GM23338 (cell line): ENCODE data around the gene RTEL1. TPM values are rescaled to one million over a fixed set of nuclear protein-coding genes. Genes with fewer than 3 reads are reported as not detected.

Experiments
- ATAC-seq: fragments of 200-7000 bp; cut with Tn5 transposase; 3 replicates; pipeline ENCODE4 v1.9.1; 2020
- DNase-seq: peaks from one replicate; pipeline ENCODE4 v3.0.0-alpha.2; 2015; ENCODE audit warnings: low spot score
- H2AFZ ChIP-seq: fragments of 200-600 bp; sonication (generic); 2 replicates; pipeline ENCODE4 v1.8.0; 2016; ENCODE audit warnings: antibody characterized with exemption, mild to moderate bottlenecking, moderate library complexity
- H3F3A ChIP-seq: fragments of 200-600 bp; sonication (generic); replicated peaks from 2 replicates; pipeline ENCODE4 v1.8.0; 2017; ENCODE audit warnings: antibody characterized with exemption, mixed run types, low read depth
- H3K27ac ChIP-seq: fragments of 200-600 bp; sonication (generic); 2 replicates; pipeline ENCODE4 v1.6.1; 2016; ENCODE audit warnings: low read depth
- H3K27me3 ChIP-seq: fragments of 200-600 bp; sonication (generic); 2 replicates; pipeline ENCODE4 v1.8.0; 2016; ENCODE audit warnings: mild to moderate bottlenecking, mixed run types, moderate library complexity; ENCODE audit not compliant: insufficient read depth
- H3K36me3 ChIP-seq: fragments of 200-600 bp; sonication (generic); 2 replicates; pipeline ENCODE4 v1.8.0; 2016; ENCODE audit warnings: mild to moderate bottlenecking; ENCODE audit not compliant: insufficient read depth
- H3K4me1 ChIP-seq: fragments of 200-600 bp; sonication (generic); 2 replicates; pipeline ENCODE4 v1.8.0; 2016; ENCODE audit warnings: mild to moderate bottlenecking, moderate library complexity; ENCODE audit not compliant: insufficient read depth
- H3K4me2 ChIP-seq: fragments of 200-600 bp; sonication (generic); 2 replicates; pipeline ENCODE4 v1.7.1; 2017; ENCODE audit warnings: mixed run types
- H3K4me3 ChIP-seq: fragments of 200-600 bp; sonication (generic); 2 replicates; pipeline ENCODE4 v1.6.1; 2016; ENCODE audit warnings: mixed run types
- H3K79me2 ChIP-seq: fragments of 200-600 bp; sonication (generic); replicated peaks from 2 replicates; pipeline ENCODE4 v1.8.0; 2017; ENCODE audit warnings: mild to moderate bottlenecking; ENCODE audit not compliant: insufficient read depth
- H3K9me2 ChIP-seq: fragments of 200-600 bp; sonication (generic); 2 replicates; pipeline ENCODE4 v1.8.0; 2017; ENCODE audit not compliant: insufficient read depth
- H4K20me1 ChIP-seq: fragments of 200-600 bp; sonication (generic); replicated peaks from 2 replicates; pipeline ENCODE4 v1.8.0; 2017; ENCODE audit warnings: mild to moderate bottlenecking; ENCODE audit not compliant: insufficient read depth
- H3K27ac Mint-ChIP-seq: 2 replicates; pipeline ENCODE4 v1.8.0; 2020; ENCODE audit warnings: inconsistent platforms, mild to moderate bottlenecking, moderate library complexity, mixed read lengths
- H3K27me3 Mint-ChIP-seq: 3 replicates; pipeline ENCODE4 v1.8.0; 2022; ENCODE audit warnings: low read depth, mild to moderate bottlenecking, moderate library complexity, mixed read lengths, inconsistent platforms; ENCODE audit not compliant: insufficient read depth, poor library complexity
- H3K36me3 Mint-ChIP-seq: 3 replicates; pipeline ENCODE4 v1.8.0; 2021; ENCODE audit warnings: low read depth, mild to moderate bottlenecking, inconsistent platforms, moderate library complexity, mixed read lengths
- H3K4me1 Mint-ChIP-seq: 3 replicates; pipeline ENCODE4 v1.8.0; 2020; ENCODE audit warnings: mild to moderate bottlenecking, inconsistent platforms, mixed read lengths
- H3K4me3 Mint-ChIP-seq: 3 replicates; pipeline ENCODE4 v1.8.0; 2021; ENCODE audit warnings: moderate library complexity, mild to moderate bottlenecking, inconsistent platforms, mixed read lengths
- H3K9me3 Mint-ChIP-seq: 3 replicates; pipeline ENCODE4 v1.8.0; 2020; ENCODE audit warnings: moderate library complexity, mild to moderate bottlenecking, inconsistent platforms, mixed read lengths
- CREB1 ChIP-seq: fragments of 250-450 bp; sonication (Bioruptor Pico); IDR thresholded peaks from 2 replicates; pipeline ENCODE4 v1.5.0; 2020; ENCODE audit warnings: low read depth, mild to moderate bottlenecking, moderate library complexity
- JUNB ChIP-seq: IDR thresholded peaks from one replicate; pipeline ENCODE4 v1.6.1; 2016; ENCODE audit warnings: antibody characterized with exemption; ENCODE audit not compliant: unreplicated experiment
- NANOG ChIP-seq: IDR thresholded peaks from 2 replicates; pipeline ENCODE4 v1.6.1; 2016; ENCODE audit warnings: antibody characterized with exemption, borderline replicate concordance
- POLR2AphosphoS5 ChIP-seq: IDR thresholded peaks from 2 replicates; pipeline ENCODE4 v1.6.1; 2016; ENCODE audit warnings: antibody characterized with exemption, low read depth
- STAT1 ChIP-seq: IDR thresholded peaks from one replicate; pipeline ENCODE4 v1.6.1; 2016; ENCODE audit warnings: antibody characterized with exemption; ENCODE audit not compliant: unreplicated experiment
- ZNF114 ChIP-seq: fragments of 250-450 bp; sonication (Bioruptor Pico); IDR thresholded peaks from 2 replicates; pipeline ENCODE4 v1.5.0; 2020; ENCODE audit warnings: mild to moderate bottlenecking, moderate library complexity
- ZNF331 ChIP-seq: fragments of 250-450 bp; sonication (Bioruptor Pico); IDR thresholded peaks from 2 replicates; pipeline ENCODE4 v1.5.0; 2020; ENCODE audit warnings: low read depth, mild to moderate bottlenecking, moderate library complexity
- polyA plus RNA-seq: library from polyadenylated mRNA; unstranded; fragments of >200 nt; fragmentation: Nextera tagmentation; extraction: Ambion mirVana; gene quantifications from 2 replicates; pipeline ENCODE4 v1.2.1, GENCODE V29; 2016
- total RNA-seq: library from RNA; depleted of rRNA; stranded (reverse); fragments of >200 nt; shearing (Covaris generic); gene quantifications from 2 replicates; pipeline ENCODE4 v1.2.3, GENCODE V29; 2014
- TF ChIP-seq, protein P1 (sequence below): IDR thresholded peaks from one replicate; pipeline ENCODE4 v1.6.1; 2018; ENCODE audit warnings: antibody characterized with exemption; ENCODE audit not compliant: unreplicated experiment
- TF ChIP-seq, protein P2 (sequence below): fragments of 250-450 bp; sonication (Bioruptor Pico); IDR thresholded peaks from 2 replicates; pipeline ENCODE4 v1.5.0; 2020; ENCODE audit warnings: mild to moderate bottlenecking, moderate library complexity

RTEL1 gene
- total and polyA plus RNA-seq, 2 experiments from 2014 or later: 14.2 to 34.5 TPM

DNA sequence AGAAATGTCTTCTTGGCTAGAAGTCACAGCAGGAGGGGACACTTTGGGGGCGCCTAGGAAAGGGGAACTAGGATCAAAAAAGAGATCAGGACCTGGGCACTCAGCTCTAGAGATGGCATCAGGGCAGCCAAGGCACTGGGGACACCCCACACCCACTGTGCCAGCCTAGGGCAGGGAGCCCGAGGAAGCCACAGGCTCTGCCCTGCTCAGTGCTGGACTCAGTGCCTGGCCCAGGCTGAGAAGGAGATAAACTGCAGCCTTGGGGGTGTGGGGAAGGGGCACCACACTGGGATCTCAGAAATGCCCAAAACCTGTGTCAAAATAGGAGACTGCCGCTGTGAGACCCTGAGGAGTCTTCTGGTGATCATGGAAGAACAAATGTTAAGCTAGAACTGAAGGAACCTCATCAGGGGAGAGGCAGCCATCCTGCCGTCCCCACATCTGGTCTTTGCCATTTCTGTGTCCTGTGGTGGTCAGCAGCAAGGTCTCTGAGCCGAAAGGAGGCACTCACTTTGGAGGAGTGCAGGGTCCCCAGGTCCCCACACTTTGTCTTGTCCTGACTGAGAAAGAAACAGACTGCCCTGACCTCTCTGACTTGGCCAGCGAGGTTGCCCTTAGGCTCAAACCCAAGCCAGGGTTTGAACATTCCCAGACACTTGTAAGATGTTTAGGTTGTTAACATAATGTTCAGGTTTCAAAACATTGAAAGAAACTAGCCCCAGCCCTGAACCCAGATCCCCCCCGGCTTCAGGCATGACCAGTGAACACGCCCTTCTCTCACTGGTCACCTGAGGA is 47.3 kb downstream of the RTEL1 start:
- DNase-seq: no peak
- Histone ChIP-seq H3K4me2 (no peak overlapping the region), H3K4me3 (no peak overlapping the region), H3K9me2 (no peaks in the 10 kb centered on the region), H3K27me3 (no peaks in the 10 kb centered on the region), H3K27ac (no peak overlapping the region), H2AFZ (no peak overlapping the region), H4K20me1 (peaks cover 14% of the 10 kb centered on the region), H3K79me2 (peaks cover 28% of the 10 kb centered on the region), H3K36me3 (no peaks in the 10 kb centered on the region), H3K4me1 (no peaks in the 10 kb centered on the region; the same call in 1 of the 2 replicates), H3F3A (peaks cover 9% of the 10 kb centered on the region; the same call in 1 of the 2 replicates)
- TF ChIP-seq ZNF331 (CRISPR knock-in tag) (no peak), ZNF114 (CRISPR knock-in tag) (no peak)
- TF ChIP-seq, protein P1, sequence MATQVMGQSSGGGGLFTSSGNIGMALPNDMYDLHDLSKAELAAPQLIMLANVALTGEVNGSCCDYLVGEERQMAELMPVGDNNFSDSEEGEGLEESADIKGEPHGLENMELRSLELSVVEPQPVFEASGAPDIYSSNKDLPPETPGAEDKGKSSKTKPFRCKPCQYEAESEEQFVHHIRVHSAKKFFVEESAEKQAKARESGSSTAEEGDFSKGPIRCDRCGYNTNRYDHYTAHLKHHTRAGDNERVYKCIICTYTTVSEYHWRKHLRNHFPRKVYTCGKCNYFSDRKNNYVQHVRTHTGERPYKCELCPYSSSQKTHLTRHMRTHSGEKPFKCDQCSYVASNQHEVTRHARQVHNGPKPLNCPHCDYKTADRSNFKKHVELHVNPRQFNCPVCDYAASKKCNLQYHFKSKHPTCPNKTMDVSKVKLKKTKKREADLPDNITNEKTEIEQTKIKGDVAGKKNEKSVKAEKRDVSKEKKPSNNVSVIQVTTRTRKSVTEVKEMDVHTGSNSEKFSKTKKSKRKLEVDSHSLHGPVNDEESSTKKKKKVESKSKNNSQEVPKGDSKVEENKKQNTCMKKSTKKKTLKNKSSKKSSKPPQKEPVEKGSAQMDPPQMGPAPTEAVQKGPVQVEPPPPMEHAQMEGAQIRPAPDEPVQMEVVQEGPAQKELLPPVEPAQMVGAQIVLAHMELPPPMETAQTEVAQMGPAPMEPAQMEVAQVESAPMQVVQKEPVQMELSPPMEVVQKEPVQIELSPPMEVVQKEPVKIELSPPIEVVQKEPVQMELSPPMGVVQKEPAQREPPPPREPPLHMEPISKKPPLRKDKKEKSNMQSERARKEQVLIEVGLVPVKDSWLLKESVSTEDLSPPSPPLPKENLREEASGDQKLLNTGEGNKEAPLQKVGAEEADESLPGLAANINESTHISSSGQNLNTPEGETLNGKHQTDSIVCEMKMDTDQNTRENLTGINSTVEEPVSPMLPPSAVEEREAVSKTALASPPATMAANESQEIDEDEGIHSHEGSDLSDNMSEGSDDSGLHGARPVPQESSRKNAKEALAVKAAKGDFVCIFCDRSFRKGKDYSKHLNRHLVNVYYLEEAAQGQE: no peak
- Mint-ChIP-seq H3K36me3 (peaks cover 26% of the 10 kb centered on the region), H3K27me3 (peaks cover 12% of the 10 kb centered on the region), H3K4me3 (peak overlapping the region; percentile 32), H3K9me3 (no peaks in the 10 kb centered on the region), H3K4me1 (peaks cover 10% of the 10 kb centered on the region), H3K27ac (no peak overlapping the region)
- ATAC-seq: no peak

DNA sequence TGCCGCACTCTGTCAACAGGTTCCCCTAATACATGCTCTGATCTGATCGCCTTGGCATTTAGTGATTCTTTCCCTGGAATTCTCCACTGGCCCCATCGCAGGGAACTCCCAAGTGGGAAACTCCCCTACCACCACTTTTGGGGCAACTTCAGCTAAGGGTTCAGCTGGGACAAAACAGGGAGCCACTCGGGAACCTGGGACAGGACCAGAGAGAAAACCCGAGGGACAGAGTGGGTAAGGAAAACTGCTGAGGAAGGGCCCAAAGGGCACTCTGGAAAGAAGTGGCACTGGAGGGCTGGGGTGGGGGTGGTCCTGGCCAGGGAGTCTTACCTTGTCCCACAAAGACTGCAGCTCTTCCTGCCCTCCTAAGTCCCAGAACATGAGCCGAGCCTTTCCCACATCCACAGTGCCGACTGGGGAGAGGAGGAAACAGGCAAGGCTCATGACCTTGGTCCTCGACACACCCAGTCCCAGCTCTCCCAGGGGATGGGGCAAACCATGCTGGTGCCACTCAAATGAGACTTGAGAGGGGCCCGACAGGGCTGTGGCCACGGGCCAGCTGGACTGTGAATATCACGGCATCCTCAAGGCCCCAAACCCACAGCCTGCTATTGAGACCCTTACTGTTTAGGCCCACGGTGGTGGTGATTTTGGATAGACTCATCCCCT is 48.0 kb downstream of the RTEL1 start:
- H3K27me3 ChIP-seq: no peaks in the 10 kb centered on the region
- peaks cover 12% of the 10 kb centered on the region for H3K27me3 Mint-ChIP-seq
- no peaks in the 10 kb centered on the region for H3K36me3 ChIP-seq
- H3K9me3 Mint-ChIP-seq: no peaks in the 10 kb centered on the region
- no peaks in the 10 kb centered on the region for H3K9me2 ChIP-seq
- peaks cover 35% of the 10 kb centered on the region for H3K79me2 ChIP-seq
- H3K27ac ChIP-seq: no peak overlapping the region
- no peaks in the 10 kb centered on the region; the same call in 1 of the 2 replicates for H3K4me1 ChIP-seq
- H4K20me1 ChIP-seq: peaks cover 14% of the 10 kb centered on the region
- ATAC-seq (no peak), DNase-seq (no peak)
- peak overlapping the region; percentile 88 for H3K4me3 Mint-ChIP-seq
- H3K4me2 ChIP-seq: peak overlapping the region; percentile 93
- peaks cover 11% of the 10 kb centered on the region; the same call in 1 of the 2 replicates for H3F3A ChIP-seq
- peak overlapping the region; percentile 85 for H3K4me3 ChIP-seq
- H2AFZ ChIP-seq: no peak overlapping the region
- H3K36me3 Mint-ChIP-seq: peaks cover 33% of the 10 kb centered on the region
- no peak overlapping the region for H3K27ac Mint-ChIP-seq
- peaks cover 10% of the 10 kb centered on the region for H3K4me1 Mint-ChIP-seq
- TF ChIP-seq CREB1 (CRISPR knock-in tag): no peak
- no peak for TF ChIP-seq ZNF331 (CRISPR knock-in tag)
- TF ChIP-seq POLR2AphosphoS5: no peak
- no peak for TF ChIP-seq STAT1
- TF ChIP-seq NANOG: no peak
- TF ChIP-seq JUNB: no peak
- TF ChIP-seq, protein P2, sequence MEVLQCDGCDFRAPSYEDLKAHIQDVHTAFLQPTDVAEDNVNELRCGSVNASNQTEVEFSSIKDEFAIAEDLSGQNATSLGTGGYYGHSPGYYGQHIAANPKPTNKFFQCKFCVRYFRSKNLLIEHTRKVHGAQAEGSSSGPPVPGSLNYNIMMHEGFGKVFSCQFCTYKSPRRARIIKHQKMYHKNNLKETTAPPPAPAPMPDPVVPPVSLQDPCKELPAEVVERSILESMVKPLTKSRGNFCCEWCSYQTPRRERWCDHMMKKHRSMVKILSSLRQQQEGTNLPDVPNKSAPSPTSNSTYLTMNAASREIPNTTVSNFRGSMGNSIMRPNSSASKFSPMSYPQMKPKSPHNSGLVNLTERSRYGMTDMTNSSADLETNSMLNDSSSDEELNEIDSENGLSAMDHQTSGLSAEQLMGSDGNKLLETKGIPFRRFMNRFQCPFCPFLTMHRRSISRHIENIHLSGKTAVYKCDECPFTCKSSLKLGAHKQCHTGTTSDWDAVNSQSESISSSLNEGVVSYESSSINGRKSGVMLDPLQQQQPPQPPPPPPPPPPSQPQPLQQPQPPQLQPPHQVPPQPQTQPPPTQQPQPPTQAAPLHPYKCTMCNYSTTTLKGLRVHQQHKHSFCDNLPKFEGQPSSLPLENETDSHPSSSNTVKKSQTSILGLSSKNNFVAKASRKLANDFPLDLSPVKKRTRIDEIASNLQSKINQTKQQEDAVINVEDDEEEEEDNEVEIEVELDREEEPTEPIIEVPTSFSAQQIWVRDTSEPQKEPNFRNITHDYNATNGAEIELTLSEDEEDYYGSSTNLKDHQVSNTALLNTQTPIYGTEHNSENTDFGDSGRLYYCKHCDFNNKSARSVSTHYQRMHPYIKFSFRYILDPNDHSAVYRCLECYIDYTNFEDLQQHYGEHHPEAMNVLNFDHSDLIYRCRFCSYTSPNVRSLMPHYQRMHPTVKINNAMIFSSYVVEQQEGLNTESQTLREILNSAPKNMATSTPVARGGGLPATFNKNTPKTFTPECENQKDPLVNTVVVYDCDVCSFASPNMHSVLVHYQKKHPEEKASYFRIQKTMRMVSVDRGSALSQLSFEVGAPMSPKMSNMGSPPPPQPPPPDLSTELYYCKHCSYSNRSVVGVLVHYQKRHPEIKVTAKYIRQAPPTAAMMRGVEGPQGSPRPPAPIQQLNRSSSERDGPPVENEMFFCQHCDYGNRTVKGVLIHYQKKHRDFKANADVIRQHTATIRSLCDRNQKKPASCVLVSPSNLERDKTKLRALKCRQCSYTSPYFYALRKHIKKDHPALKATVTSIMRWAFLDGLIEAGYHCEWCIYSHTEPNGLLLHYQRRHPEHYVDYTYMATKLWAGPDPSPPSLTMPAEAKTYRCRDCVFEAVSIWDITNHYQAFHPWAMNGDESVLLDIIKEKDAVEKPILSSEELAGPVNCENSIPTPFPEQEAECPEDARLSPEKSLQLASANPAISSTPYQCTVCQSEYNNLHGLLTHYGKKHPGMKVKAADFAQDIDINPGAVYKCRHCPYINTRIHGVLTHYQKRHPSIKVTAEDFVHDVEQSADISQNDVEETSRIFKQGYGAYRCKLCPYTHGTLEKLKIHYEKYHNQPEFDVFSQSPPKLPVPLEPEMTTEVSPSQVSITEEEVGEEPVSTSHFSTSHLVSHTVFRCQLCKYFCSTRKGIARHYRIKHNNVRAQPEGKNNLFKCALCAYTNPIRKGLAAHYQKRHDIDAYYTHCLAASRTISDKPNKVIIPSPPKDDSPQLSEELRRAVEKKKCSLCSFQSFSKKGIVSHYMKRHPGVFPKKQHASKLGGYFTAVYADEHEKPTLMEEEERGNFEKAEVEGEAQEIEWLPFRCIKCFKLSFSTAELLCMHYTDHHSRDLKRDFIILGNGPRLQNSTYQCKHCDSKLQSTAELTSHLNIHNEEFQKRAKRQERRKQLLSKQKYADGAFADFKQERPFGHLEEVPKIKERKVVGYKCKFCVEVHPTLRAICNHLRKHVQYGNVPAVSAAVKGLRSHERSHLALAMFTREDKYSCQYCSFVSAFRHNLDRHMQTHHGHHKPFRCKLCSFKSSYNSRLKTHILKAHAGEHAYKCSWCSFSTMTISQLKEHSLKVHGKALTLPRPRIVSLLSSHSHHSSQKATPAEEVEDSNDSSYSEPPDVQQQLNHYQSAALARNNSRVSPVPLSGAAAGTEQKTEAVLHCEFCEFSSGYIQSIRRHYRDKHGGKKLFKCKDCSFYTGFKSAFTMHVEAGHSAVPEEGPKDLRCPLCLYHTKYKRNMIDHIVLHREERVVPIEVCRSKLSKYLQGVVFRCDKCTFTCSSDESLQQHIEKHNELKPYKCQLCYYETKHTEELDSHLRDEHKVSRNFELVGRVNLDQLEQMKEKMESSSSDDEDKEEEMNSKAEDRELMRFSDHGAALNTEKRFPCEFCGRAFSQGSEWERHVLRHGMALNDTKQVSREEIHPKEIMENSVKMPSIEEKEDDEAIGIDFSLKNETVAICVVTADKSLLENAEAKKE (CRISPR knock-in tag): no peak
